ENCODE results near the gene DGAT2.

DNA sequence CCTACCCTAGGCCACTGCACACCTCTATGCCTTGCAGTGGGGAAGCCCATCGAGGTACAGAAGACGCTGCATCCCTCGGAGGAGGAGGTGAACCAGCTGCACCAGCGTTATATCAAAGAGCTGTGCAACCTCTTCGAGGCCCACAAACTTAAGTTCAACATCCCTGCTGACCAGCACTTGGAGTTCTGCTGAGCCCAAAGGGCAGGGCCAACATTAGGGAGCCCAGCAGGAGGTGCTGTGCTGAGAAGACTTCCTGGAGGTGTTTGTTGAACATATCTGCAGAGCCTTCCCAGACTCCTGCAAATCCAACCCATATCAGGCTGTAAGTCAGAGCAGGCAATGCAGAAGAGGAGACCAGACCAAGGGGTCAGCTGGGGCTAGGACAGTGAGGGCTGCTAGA lies 37.5 kb upstream of the DGAT2 start:
- TF ChIP-seq EZH2 (IDR thresholded peaks at IDR 0.05; ENCODE audit: borderline replicate concordance, low read depth, low read length, severe bottlenecking): no peak
- TF ChIP-seq, protein P1, sequence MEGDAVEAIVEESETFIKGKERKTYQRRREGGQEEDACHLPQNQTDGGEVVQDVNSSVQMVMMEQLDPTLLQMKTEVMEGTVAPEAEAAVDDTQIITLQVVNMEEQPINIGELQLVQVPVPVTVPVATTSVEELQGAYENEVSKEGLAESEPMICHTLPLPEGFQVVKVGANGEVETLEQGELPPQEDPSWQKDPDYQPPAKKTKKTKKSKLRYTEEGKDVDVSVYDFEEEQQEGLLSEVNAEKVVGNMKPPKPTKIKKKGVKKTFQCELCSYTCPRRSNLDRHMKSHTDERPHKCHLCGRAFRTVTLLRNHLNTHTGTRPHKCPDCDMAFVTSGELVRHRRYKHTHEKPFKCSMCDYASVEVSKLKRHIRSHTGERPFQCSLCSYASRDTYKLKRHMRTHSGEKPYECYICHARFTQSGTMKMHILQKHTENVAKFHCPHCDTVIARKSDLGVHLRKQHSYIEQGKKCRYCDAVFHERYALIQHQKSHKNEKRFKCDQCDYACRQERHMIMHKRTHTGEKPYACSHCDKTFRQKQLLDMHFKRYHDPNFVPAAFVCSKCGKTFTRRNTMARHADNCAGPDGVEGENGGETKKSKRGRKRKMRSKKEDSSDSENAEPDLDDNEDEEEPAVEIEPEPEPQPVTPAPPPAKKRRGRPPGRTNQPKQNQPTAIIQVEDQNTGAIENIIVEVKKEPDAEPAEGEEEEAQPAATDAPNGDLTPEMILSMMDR (IDR thresholded peaks at IDR 0.05; ENCODE audit: borderline replicate concordance, extremely low read depth, low read length, poor library complexity, severe bottlenecking): no peak
